ENCODE data around the gene CDC42BPG. TPM values are rescaled to one million over a fixed set of nuclear protein-coding genes. Genes with fewer than 3 reads are reported as not detected.

Gene CDC42BPG
- polyA plus RNA-seq: 0.15 TPM

GRCh38 chr11:64844330-64845128, at the start of gene CDC42BPG:
TSS of gene CDC42BPG (minus strand) at chr11:64844653. CDS start at chr11:64844569, 84 bp downstream.
- Mint-ChIP-seq H3K9me3 (no peaks in the 10 kb centered on the region), H3K4me3 (peak within 1 kb of the TSS; percentile 73 to 91 (median 84)), H3K27ac (peak within 1 kb of the TSS; percentile 29 to 90 (median 86)), H3K27me3 (no peaks in the 10 kb centered on the region), H3K36me3 (no peaks in the 10 kb centered on the region), H3K4me1 (peaks cover 23 to 30% (median 27%) of the 10 kb centered on the region in 3 donors)

- H3K36me3 Mint-ChIP-seq: no peaks in the 10 kb centered on the region
Measured at GRCh38 chr11:64893194-64894069, 49.0 kb upstream of the CDC42BPG start.

GRCh38 chr11:64892838-64893193, 48.4 kb upstream of the CDC42BPG start:
- H3K27me3 Mint-ChIP-seq: no peaks in the 10 kb centered on the region
- no peak overlapping the region for H3K4me3 Mint-ChIP-seq
- no peaks in the 10 kb centered on the region for H3K36me3 Mint-ChIP-seq
- peaks cover 10 to 11% (median 11%) of the 10 kb centered on the region in 3 donors for H3K4me1 Mint-ChIP-seq
- peak overlapping the region in 1 of 3 donors; percentile 81 for H3K27ac Mint-ChIP-seq
- H3K9me3 Mint-ChIP-seq: no peaks in the 10 kb centered on the region

More at GRCh38 chr11:64893194-64894069, 49.0 kb upstream of the CDC42BPG start:
- no peaks in the 10 kb centered on the region for H3K27me3 Mint-ChIP-seq
- H3K27ac Mint-ChIP-seq: no peak overlapping the region
- no peaks in the 10 kb centered on the region for H3K9me3 Mint-ChIP-seq
- H3K4me1 Mint-ChIP-seq: peaks cover 6 to 7% (median 6%) of the 10 kb centered on the region in 3 donors
- H3K4me3 Mint-ChIP-seq: no peak overlapping the region

GRCh38 chr11:64892411-64892831, 48.0 kb upstream of the CDC42BPG start:
- Mint-ChIP-seq H3K4me3 (no peak overlapping the region), H3K27ac (peak overlapping the region in 1 of 3 donors; percentile 81), H3K36me3 (no peaks in the 10 kb centered on the region), H3K4me1 (peaks cover 11 to 13% (median 13%) of the 10 kb centered on the region in 3 donors), H3K27me3 (no peaks in the 10 kb centered on the region), H3K9me3 (no peaks in the 10 kb centered on the region)

- no peaks in the 10 kb centered on the region for H3K9me3 Mint-ChIP-seq
- peak overlapping the region in 1 of 3 donors; percentile 24 for H3K27ac Mint-ChIP-seq
- peaks cover 14 to 16% (median 14%) of the 10 kb centered on the region in 3 donors for H3K4me1 Mint-ChIP-seq
- H3K36me3 Mint-ChIP-seq: no peaks in the 10 kb centered on the region
- no peak overlapping the region for H3K4me3 Mint-ChIP-seq
- H3K27me3 Mint-ChIP-seq: no peaks in the 10 kb centered on the region
Measured at GRCh38 chr11:64891880-64892279, 47.4 kb upstream of the CDC42BPG start.

- Mint-ChIP-seq H3K9me3 (no peaks in the 10 kb centered on the region), H3K4me3 (no peak overlapping the region), H3K27ac (peak overlapping the region in 1 of 3 donors; percentile 24), H3K27me3 (no peaks in the 10 kb centered on the region), H3K4me1 (peaks cover 14 to 16% (median 14%) of the 10 kb centered on the region in 3 donors), H3K36me3 (no peaks in the 10 kb centered on the region)
Measured at GRCh38 chr11:64891215-64891848, 46.9 kb upstream of the CDC42BPG start.

GRCh38 chr11:64890522-64890939, 46.1 kb upstream of the CDC42BPG start:
- Mint-ChIP-seq H3K4me1 (peaks cover 14 to 16% (median 16%) of the 10 kb centered on the region in 3 donors), H3K27ac (no peak overlapping the region), H3K4me3 (no peak overlapping the region), H3K27me3 (no peaks in the 10 kb centered on the region), H3K36me3 (no peaks in the 10 kb centered on the region), H3K9me3 (no peaks in the 10 kb centered on the region)

- Mint-ChIP-seq H3K9me3 (no peaks in the 10 kb centered on the region), H3K4me1 (peaks cover 14 to 22% (median 15%) of the 10 kb centered on the region in 3 donors), H3K27me3 (no peaks in the 10 kb centered on the region), H3K4me3 (peak overlapping the region in 2 of 4 donors; percentile 17 to 28), H3K36me3 (no peaks in the 10 kb centered on the region), H3K27ac (peak overlapping the region in 2 of 3 donors; percentile 16 to 53)
Measured at GRCh38 chr11:64888729-64889511, 44.5 kb upstream of the CDC42BPG start.

GRCh38 chr11:64888406-64888728, 43.9 kb upstream of the CDC42BPG start:
- Mint-ChIP-seq H3K4me1 (peaks cover 14 to 23% (median 15%) of the 10 kb centered on the region in 3 donors), H3K27ac (peak overlapping the region; percentile 16 to 91 (median 74))

GRCh38 chr11:64887757-64888405, 43.4 kb upstream of the CDC42BPG start:
- peaks cover 15 to 23% (median 15%) of the 10 kb centered on the region in 3 donors for H3K4me1 Mint-ChIP-seq
- H3K9me3 Mint-ChIP-seq: no peaks in the 10 kb centered on the region
- H3K27ac Mint-ChIP-seq: peak overlapping the region; percentile 74 to 91 (median 91)
- no peaks in the 10 kb centered on the region for H3K36me3 Mint-ChIP-seq
- no peaks in the 10 kb centered on the region for H3K27me3 Mint-ChIP-seq
- H3K4me3 Mint-ChIP-seq: peak overlapping the region; percentile 66 to 97 (median 86)

More at GRCh38 chr11:64888406-64888728, 43.9 kb upstream of the CDC42BPG start:
- Mint-ChIP-seq H3K36me3 (no peaks in the 10 kb centered on the region), H3K27me3 (no peaks in the 10 kb centered on the region), H3K9me3 (no peaks in the 10 kb centered on the region), H3K4me3 (peak overlapping the region; percentile 66 to 97 (median 86))

GRCh38 chr11:64887234-64887756, 42.8 kb upstream of the CDC42BPG start:
- Mint-ChIP-seq H3K4me3 (no peak overlapping the region), H3K36me3 (no peaks in the 10 kb centered on the region), H3K9me3 (no peaks in the 10 kb centered on the region), H3K27ac (peak overlapping the region; percentile 20 to 91 (median 74)), H3K27me3 (no peaks in the 10 kb centered on the region), H3K4me1 (peaks cover 15 to 19% (median 15%) of the 10 kb centered on the region in 3 donors)

GRCh38 chr11:64885367-64886286, 41.2 kb upstream of the CDC42BPG start:
- peak overlapping the region in 1 of 4 donors; percentile 29 for H3K4me3 Mint-ChIP-seq
- peak overlapping the region in 1 of 3 donors; percentile 68 for H3K27ac Mint-ChIP-seq
- H3K36me3 Mint-ChIP-seq: no peaks in the 10 kb centered on the region
- no peaks in the 10 kb centered on the region for H3K9me3 Mint-ChIP-seq
- peaks cover 2% of the 10 kb centered on the region for H3K27me3 Mint-ChIP-seq
- peaks cover 17 to 21% (median 20%) of the 10 kb centered on the region in 3 donors for H3K4me1 Mint-ChIP-seq

All from IgD-negative memory B cell (primary cell).